IPS-11a (cell line): ENCODE measurements around the gene TUG1.
A peak's percentile ranks its signal among the peaks of the same experiment; 100 is the strongest.

Experiments
- H3K4me3 ChIP-seq: one replicate; pipeline ENCODE4 v1.5.1; 2013; ENCODE audit warnings: low read depth, low read length, control low read depth

The TUG1 gene

GRCh38 chr22:30947173-30947815 is 21.8 kb upstream of the TUG1 start:
- no peak overlapping the region for H3K4me3 ChIP-seq

GRCh38 chr22:30947816-30948454 is 21.1 kb upstream of the TUG1 start:
- H3K4me3 ChIP-seq, result no peak overlapping the region

DNA sequence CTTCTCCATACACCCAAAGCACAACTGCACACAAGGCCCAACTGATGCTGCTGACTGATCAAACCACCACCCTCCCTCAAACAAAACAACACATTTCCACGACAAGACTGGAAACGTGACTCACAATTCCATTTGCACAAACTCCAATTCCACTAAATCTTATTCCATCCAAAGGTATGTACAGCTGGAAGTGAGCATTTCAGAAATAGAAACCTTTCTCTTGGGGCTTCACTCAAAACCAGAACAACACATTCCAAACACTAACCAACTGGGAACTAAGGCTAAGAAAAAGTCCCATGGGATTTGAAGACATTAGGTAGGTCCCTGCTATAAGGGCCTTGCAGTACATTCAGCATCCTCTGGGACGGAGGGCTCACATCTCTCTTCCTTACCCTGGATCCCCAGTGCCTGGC is 20.1 kb upstream of the TUG1 start:
- no peak overlapping the region for H3K4me3 ChIP-seq

DNA sequence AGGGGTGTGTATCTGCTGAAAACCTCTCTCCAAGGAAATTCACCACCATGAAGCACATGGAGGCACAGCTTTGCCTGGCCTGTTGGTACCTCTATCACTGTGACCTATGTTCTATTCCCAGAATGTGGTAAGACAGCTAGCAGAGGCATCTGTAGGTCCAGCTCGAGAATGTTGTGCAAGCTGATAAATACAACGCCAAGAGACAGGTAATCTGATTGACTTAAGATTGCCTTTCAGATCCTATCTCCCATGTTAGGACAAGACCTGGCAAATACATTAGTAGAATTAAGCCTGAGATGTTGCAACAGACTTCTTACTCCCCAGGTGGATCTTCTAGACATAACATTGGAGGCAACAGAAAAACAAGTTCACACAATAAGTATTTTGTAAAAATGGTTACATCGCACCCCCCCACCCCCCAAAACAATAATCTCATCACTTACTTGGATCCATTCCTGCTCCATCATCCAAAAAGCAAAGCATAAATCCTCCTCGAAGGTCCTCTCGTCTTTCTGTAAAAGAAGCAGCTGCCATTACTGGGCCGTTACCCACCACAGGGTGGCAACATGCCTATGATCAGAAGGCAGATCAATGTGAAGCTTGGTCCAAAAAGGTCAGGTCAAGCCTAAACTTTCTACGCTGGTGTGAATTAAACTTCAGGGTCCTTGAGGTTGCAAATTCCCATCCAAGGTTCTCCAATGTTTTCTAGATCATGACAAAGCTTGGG is 19.0 kb upstream of the TUG1 start:
- no peak overlapping the region for H3K4me3 ChIP-seq

DNA sequence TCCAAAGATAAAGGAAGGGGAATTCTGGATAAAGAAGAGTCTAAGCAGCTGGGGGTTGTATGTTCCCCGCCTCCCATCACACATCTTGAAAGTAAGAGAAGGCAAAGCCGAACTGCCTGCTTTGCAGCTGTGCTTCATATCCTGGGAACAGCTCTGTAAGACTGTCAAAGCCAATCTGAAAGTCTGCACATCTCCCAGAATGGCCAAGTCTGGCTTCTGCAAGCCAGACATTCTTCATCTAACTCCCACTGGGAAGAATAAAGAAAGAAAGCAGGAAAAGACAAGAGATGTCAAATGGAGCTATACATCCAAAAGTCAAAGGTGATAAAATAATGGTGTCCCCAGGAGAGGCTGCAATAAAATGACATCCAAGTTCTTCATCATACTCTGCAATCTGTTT is 15.9 kb upstream of the TUG1 start:
- no peak overlapping the region for H3K4me3 ChIP-seq

- no peak overlapping the region for H3K4me3 ChIP-seq
Measured at GRCh38 chr22:30955153-30955552, 13.9 kb upstream of the TUG1 start.

DNA sequence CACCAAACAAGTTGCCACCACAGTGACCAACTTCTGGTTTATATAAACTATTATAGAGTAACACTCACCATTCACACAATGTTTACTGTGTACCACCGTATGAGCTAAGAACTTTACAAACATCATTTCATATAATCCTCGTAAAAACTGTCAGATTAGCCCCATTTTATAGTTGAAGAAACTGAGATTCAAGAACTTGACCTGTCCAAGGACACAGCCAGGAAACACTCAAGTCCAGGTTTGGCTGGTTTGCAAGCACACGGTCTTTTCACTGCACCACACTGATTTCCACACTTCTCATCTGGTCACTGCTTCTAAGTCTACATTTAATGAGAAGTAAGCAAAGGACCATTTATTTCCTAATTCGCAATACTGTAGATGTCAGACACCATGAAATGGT is 4.2 kb upstream of the TUG1 start:
- H3K4me3 ChIP-seq, result no peak overlapping the region

- H3K4me3 ChIP-seq, result peak within 1 kb of the TSS; percentile 80
Measured at GRCh38 chr22:30968015-30968923, 796 bp upstream of the TUG1 start, which contains the start of gene MORC2. MORC2 (minus strand) TSS chr22:30968774; CDS start chr22:30967889, 885 bp downstream.

DNA sequence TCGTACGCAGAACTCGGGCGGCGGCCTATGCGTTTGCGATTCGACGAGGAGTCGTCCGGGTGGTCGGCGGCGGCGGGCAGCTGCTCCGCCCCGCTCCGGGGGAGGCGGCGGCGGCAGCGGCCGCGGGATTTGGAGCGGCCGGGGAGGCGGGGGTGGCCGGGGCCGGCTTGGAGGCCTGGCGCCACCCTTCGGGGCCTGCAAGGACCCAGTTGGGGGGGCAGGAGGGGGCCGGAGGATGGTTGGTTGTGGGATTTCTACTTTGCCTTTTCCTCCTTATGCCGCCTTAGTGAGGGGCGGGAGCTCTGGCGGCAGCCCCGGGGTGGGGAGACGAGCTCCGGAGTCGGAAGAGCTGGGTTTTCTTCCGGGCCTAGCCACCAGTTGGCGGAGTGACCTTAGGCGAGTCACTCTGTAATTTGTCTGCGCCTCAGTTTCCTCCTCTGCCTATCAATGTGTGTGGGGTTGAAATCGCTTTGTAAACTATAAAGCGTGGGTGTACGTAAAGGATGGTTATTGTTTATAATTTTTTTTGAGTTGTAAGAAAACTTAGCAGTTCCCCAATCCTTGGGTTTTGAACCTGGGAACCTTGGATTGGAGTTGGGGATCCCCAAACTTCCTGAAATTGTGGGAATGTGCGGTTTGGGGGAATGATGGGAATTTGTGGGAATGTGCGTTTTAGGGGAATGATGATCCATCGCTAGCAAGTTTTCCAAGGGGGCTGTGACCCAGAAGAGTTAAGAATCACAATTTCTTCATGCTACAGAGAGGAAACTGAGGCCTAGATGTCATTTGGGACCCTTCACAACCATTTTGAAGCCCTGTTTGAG is 679 bp downstream of the TUG1 start:
- peak overlapping the region; percentile 80 for H3K4me3 ChIP-seq

GRCh38 chr22:30970356-30970746 is 1.3 kb downstream of the TUG1 start:
- H3K4me3 ChIP-seq, result peak overlapping the region; percentile 80

GRCh38 chr22:30978304-30978962 is 9.4 kb downstream of the TUG1 start:
- H3K4me3 ChIP-seq, result no peak overlapping the region

DNA sequence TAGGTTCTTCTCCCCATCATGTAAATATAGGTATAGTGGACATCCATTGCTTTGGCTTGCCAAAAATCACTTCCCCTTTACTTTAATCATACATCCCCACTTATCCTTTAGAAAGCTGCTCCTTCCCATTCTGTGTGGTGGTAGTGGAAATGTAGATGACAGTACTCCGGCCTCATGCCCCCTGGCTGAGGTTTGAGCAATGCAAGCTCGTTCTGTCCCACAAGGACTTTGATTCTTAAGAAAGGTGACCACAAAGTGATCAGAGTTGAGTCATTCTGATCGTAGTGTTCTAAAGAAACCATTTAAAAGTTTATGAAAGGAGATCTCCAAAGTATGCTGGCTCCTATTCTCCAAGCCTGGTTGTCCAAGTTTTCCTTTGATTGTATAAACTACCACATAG is 10.9 kb downstream of the TUG1 start:
- H3K4me3 ChIP-seq, result no peak overlapping the region

DNA sequence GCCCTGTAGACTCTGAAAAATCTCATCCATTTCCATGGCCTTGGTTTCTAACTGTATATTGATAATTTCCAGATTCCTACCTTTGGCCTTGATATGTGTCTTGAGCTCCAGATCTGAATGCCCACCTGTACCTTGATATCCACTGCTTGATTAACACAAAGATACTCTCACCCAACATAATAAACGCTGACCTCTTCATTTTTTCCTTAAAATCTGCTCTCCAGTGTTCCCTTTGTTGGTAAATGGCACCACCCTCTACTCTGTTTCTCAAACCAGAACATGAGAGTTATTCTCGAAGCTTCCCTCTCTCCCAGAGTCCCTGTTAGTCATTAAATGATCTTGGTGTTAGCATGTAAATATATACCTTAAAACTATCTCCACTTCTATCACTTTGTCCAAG is 13.4 kb downstream of the TUG1 start:
- no peak overlapping the region for H3K4me3 ChIP-seq

DNA sequence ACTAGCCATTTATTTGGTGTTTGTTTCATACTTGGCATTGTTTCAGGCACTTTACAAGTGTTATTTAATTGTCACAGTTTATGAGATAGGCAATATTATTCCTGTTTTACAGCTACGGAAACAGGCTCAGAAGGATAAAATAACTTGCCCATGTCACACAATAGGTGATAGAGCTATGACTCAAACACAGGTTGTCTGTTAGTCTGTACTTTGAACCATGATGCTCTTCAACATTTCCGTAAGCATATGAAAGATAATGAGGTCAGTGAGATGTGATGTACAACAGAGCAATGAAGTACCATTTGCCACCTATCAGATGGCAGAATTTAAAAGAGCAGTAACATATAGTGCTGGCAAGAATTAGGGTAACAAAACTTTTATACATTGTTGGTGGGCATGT is 15.3 kb downstream of the TUG1 start:
- H3K4me3 ChIP-seq, result no peak overlapping the region

DNA sequence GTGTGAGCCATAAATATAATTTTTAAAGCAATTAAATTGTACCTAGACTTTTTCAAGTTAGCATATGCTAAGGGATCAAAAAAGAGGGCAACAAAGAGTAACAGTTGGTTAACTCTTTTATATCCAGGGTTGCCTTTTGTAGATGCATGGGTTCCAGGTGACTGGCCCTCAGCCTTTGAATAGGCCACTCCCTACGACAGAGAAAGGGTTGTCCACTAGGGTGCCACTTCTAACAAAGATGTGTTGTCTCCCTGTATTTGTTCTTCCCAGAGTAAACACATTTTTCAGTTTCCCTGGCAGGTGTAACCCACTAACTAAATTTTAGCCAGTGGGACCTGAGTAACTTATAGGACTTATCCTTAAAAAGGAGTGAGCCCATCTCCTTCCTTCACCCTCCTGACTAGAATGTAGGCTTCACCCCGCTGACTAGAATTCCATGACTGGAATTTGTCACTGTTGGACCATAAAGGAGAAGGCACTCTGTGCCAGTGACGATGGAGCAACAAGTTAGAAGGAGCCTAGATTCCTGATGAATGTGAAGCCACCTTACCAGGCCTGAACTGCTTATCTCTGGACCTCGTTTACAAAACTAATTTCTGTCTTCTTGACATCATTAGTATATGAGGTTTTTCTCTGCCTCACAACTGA is 16.6 kb downstream of the TUG1 start:
- no peak overlapping the region for H3K4me3 ChIP-seq

DNA sequence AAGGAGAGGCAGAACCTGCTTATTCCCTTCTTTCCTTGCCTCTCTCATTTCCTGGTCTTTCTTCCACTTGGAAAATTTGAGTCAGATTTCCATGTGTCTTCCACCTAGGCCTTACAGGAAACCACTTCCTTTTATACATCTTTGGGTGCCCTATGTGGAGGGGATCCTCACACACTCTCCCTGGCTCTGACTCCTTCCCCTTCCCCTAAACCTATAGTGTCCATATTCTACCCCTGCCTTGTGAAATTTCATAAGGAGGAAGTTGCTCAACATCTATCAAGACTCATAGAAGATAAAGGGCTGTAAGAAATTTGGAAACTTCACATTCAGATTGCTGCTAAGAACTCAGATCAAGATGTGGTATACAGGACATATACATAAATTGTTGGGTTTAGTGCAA is 20.4 kb downstream of the TUG1 start:
- H3K4me3 ChIP-seq, result no peak overlapping the region

DNA sequence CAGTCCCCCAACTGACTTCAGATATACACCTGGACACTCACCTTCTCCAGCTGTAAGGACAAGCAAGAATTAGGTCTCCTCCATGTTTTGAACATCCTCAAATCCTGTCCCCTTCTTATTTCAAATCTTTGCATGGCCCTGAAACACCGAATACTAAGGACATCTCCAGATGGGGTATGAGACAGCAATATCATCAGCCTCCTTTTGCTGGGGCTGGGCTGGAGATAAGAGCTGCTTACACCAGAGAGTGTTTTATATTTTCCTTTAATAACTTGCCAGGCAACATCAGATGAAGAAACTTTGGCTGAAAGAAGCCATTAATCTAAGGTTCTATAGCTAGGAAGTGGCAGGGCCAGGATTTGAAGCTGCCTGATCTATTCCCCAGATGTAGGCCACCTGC is 21.6 kb downstream of the TUG1 start:
- H3K4me3 ChIP-seq, result no peak overlapping the region

GRCh38 chr22:30992565-30992964 is 23.5 kb downstream of the TUG1 start:
- H3K4me3 ChIP-seq, result no peak overlapping the region

GRCh38 chr22:30994960-30995359 is 25.9 kb downstream of the TUG1 start:
- no peak overlapping the region for H3K4me3 ChIP-seq
